ENCODE data around the gene TCP11L1. TPM values are rescaled to one million over a fixed set of nuclear protein-coding genes. Genes with fewer than 3 reads are reported as not detected.
"Not testable (repeated sequence)": the region's sequence is repeated elsewhere in the genome, so short reads cannot be mapped to it uniquely, and the experiment has no call there.

TCP11L1 gene
- total and polyA plus RNA-seq, 4 donors, result 2.9 to 11.7 (median 6.9) TPM

GRCh38 chr11:33049565-33050408 lies 10.4 kb downstream of the TCP11L1 start:
- H3K4me3 ChIP-seq (ENCODE audit: low read depth in 1 of 3, low read length in 3 of 3); H3K27ac ChIP-seq (ENCODE audit: low read depth in 1 of 2, low read length in 2 of 2); H3K9ac ChIP-seq (ENCODE audit: low read depth in 1 of 2, low read length in 2 of 2); H3K36me3 ChIP-seq (ENCODE audit: control insufficient read depth in 4 of 4, insufficient read depth in 3 of 4, low read depth in 1 of 4, low read length in 3 of 4); DNase-seq (ENCODE audit: low spot score); H3K9me3 ChIP-seq (ENCODE audit: control insufficient read depth in 4 of 4, low read length in 3 of 4); H3K27me3 ChIP-seq (ENCODE audit: control insufficient read depth in 4 of 4, insufficient read depth in 4 of 4, low read length in 3 of 4): not testable (repeated sequence)
- TF ChIP-seq HNF4A (conservative IDR thresholded peaks at IDR 0.05), result peak in 1 of 2 donors; percentile 8
- WGBS, result 87% methylated on average over 3 of the region's 3 CpGs
- H3K4me1 ChIP-seq (ENCODE audit: control insufficient read depth in 4 of 4, insufficient read depth in 4 of 4, low read length in 3 of 4), result peaks cover 0 to 13% (median 2%) of the 10 kb centered on the region in 4 donors

DNA sequence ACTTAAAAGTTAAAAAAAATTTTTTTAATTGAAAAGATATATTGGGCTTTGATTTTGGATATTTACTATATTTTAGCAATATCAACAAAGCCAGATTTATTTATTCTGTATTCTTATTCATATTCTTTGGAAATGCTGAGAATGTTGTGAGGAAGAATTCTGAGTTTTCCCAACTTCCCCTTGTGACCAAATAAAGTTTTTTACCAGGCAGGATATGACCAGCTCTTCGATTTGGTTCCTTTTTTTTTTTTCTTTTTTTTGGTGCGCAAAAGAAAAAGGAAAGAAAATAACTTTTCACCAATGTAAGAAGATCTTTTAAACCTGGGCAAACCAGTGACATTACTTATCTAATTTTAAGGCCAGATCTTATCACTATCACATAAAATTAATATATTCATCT lies 12.9 kb downstream of the TCP11L1 start:
- H3K9ac ChIP-seq (ENCODE audit: low read depth in 1 of 2, low read length in 2 of 2), result no peak overlapping the region
- H3K27me3 ChIP-seq (ENCODE audit: control insufficient read depth in 4 of 4, insufficient read depth in 4 of 4, low read length in 3 of 4), result no peaks in the 10 kb centered on the region
- peaks cover 0 to 3% (median under 1%) of the 10 kb centered on the region in 4 donors for H3K36me3 ChIP-seq (ENCODE audit: control insufficient read depth in 4 of 4, insufficient read depth in 3 of 4, low read depth in 1 of 4, low read length in 3 of 4)
- peaks cover 0 to 3% (median 0%) of the 10 kb centered on the region in 4 donors for H3K4me1 ChIP-seq (ENCODE audit: control insufficient read depth in 4 of 4, insufficient read depth in 4 of 4, low read length in 3 of 4)
- H3K9me3 ChIP-seq (ENCODE audit: control insufficient read depth in 4 of 4, low read length in 3 of 4), result no peaks in the 10 kb centered on the region
- H3K27ac ChIP-seq (ENCODE audit: low read depth in 1 of 2, low read length in 2 of 2), result no peak overlapping the region
- no peak overlapping the region for H3K4me3 ChIP-seq (ENCODE audit: low read depth in 1 of 3, low read length in 3 of 3)
- DNase-seq (ENCODE audit: low spot score), result no peak
- 89% methylated on average over 2 of the region's 2 CpGs for WGBS
- TF ChIP-seq JUND (IDR thresholded peaks at IDR 0.05) (no peak), YY1 (IDR thresholded peaks at IDR 0.05) (no peak), REST (IDR thresholded peaks at IDR 0.05) (no peak)

DNA sequence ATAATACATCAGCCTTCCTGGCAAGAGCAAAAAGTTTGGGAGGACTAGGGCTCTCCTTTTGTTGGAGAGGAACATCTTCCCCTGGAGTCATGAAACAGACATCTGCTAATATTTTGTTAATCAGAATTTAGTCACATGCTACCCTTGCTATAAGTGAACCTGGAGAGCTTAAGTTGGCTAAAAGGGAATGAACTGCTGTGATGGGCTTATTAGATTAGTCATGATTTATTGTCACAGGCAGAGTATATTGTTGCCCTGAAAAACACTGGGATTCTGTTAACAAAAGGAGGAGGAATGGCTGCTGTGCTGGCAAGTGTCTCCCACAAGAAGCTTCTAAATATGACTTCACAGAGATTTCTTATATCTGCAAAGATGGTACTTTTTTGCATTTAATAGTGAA lies 16.0 kb downstream of the TCP11L1 start:
- no peak for DNase-seq (ENCODE audit: low spot score)
- Histone ChIP-seq H3K9me3 (ENCODE audit: control insufficient read depth in 4 of 4, low read length in 3 of 4) (no peaks in the 10 kb centered on the region), H3K4me3 (ENCODE audit: low read depth in 1 of 3, low read length in 3 of 3) (no peak overlapping the region), H3K9ac (ENCODE audit: low read depth in 1 of 2, low read length in 2 of 2) (no peak overlapping the region), H3K27me3 (ENCODE audit: control insufficient read depth in 4 of 4, insufficient read depth in 4 of 4, low read length in 3 of 4) (no peaks in the 10 kb centered on the region), H3K36me3 (ENCODE audit: control insufficient read depth in 4 of 4, insufficient read depth in 3 of 4, low read depth in 1 of 4, low read length in 3 of 4) (peaks cover 0 to 6% (median under 1%) of the 10 kb centered on the region in 4 donors), H3K4me1 (ENCODE audit: control insufficient read depth in 4 of 4, insufficient read depth in 4 of 4, low read length in 3 of 4) (peaks cover 0 to 3% (median under 1%) of the 10 kb centered on the region in 4 donors), H3K27ac (ENCODE audit: low read depth in 1 of 2, low read length in 2 of 2) (no peak overlapping the region)
- TF ChIP-seq GABPA (IDR thresholded peaks at IDR 0.05 in 1 of 2, conservative IDR thresholded peaks at IDR 0.05 in 1 of 2), result no peak
- TF ChIP-seq ATF3 (IDR thresholded peaks at IDR 0.05), result no peak
- TF ChIP-seq HNF4G (IDR thresholded peaks at IDR 0.05), result no peak
- no peak for TF ChIP-seq HNF4A (conservative IDR thresholded peaks at IDR 0.05)
- TF ChIP-seq CTCF (IDR thresholded peaks at IDR 0.05; ENCODE audit: low read depth, low read length, missing input control), result no peak
- no peak for TF ChIP-seq JUND (IDR thresholded peaks at IDR 0.05)
- TF ChIP-seq FOXA1 (IDR thresholded peaks at IDR 0.05), result no peak

All from liver (tissue), 9 donors.